Right forelimb (tissue), 1 donor: ENCODE measurements around the gene TNNC2.
"Not testable (repeated sequence)": the region's sequence is repeated elsewhere in the genome, so short reads cannot be mapped to it uniquely, and the experiment has no call there.

Experiments used
- DNase-seq: peaks from one replicate; pipeline ENCODE4 v3.0.0-alpha.2; 2018

TNNC2 gene

DNA sequence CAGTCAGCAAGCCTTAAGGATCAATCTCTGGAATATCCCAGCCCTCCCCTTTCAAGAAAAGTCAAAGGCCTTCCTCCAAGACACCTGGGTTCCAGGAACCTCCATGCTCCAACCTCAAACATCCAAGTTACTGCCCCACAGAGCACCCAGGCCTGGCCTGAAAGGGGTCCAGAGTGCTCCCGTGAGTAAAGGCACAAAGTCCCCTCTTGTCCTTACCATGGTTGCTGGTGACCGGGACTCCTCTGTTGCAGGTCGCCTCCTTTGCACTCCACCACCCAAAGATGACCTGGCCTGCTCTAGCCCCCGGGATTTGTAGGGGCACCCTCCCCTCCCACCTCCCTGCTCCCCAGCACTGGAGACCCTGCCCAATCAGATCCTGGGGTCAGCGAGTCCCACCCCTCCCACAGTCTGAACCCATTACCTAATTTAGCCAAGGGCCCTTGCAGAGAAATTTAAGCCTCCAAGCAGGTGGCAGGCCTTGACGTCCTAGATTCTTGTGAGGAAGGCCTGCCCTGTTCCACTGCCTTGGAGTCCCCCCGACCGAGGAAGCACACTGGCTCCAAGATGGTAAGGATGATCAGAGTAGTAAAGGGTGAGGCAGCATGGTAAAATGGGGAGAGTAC lies at the start of gene TNNC2:
Gene TNNC2, minus strand, starts transcription at position 283 of the 623 bp plus-strand sequence. Its CDS starts 64 bp downstream, at position 219.
- no peak for DNase-seq

DNA sequence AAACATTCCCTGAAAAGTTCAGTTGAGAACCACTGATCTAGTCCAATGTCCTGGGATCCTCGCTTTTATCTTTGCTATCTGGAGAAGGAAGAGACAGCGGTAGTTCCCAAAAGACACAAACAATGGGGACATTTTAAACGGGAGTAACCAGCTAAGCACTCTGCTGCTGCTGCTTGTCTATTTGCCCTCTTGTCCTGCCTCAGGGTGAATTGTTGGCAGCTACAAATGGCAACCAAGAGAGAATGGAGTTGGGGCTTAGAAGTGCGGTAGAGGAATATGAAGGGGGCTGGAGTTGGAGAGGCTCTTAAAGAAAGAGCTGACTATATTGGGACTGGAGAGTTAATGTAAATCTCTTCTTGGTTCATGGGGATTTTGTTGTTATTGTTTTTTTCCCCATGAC lies 47.5 kb upstream of the TNNC2 start:
- DNase-seq, result no peak

DNA sequence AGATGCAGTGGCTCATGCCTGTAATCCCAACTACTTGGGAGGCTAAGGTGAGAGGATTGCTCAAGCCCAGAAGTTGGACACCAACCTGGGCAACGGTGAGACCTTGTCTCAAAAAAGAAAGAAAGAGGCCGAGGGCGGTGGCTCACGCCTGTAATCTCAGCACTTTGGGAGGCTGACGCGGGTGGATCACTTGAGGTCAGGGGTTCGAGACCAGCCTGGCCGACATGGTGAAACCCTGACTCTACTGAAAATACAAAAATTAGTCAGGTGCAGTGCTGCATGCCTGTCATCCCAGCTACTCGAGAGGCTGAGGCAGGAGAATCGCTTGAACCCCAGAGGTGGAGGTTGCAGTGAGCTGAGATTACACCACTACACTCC lies 47.0 kb upstream of the TNNC2 start:
- DNase-seq, result not testable (repeated sequence)

DNA sequence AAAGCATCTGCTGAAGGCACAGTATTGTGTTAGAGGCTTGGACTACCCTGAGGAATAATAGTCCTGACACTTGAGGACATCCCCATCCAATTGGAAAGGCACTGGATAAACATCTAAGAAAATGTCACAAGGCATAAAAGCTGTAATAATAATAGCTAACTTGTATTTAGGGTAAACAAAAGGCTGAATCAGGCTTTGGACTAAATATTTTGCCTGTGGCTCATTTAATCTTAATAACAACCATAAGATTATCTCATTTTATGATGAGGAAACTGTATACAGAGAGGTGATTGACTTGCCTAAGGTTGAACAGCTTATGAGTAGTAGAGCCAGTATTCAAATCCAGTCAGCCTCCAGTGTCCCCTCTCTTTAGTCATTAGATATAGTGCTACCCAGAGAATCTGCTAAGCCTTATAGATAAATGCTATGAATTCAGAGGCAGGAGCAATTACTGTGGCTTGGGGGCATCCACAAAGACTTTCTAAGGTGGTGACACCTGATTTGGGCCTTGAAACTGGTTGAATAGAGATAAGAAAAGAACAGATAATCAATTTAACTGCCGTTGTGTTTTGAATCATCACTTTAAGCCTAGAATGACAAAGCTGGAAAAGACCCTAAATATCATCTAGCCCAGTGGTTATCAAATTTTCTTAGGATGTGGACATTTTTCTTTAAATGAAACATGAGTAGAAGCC lies 46.4 kb upstream of the TNNC2 start:
- DNase-seq, result no peak

DNA sequence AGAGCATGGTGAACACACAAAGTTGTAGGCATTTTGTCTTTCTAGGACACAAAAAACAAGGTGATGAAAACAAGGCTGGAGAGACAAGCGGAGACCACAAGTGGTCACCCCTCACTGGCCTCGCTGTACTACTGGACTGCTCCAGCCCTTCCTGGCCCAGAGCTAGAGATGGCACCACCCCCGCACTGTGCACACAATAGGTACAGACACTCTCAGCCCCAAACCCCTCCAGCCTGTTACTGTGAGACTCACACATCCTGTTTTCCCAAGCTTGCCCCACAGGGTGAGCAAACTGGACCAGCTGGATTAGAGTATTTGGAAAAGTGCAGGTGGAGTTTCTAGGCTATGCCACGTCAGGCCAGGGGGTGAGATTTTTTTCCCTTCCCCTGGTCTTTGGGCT lies 45.5 kb upstream of the TNNC2 start:
- no peak for DNase-seq

DNA sequence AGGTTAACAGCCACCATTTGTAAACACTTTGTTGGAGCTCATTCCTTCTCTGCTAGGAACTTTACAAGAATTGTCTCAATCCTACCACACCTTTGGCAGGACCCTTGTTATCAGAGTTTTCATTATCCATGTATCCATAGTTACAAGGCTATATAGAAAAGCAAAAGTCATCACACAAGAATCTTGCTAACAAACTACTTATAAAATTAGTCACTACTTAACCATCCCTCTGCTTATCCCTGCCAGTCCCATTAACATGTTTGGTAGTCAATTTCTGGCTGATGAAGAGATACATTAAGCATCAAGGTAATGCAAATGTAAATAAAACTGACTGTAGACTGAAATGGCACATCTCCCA lies 40.7 kb upstream of the TNNC2 start:
- no peak for DNase-seq

DNA sequence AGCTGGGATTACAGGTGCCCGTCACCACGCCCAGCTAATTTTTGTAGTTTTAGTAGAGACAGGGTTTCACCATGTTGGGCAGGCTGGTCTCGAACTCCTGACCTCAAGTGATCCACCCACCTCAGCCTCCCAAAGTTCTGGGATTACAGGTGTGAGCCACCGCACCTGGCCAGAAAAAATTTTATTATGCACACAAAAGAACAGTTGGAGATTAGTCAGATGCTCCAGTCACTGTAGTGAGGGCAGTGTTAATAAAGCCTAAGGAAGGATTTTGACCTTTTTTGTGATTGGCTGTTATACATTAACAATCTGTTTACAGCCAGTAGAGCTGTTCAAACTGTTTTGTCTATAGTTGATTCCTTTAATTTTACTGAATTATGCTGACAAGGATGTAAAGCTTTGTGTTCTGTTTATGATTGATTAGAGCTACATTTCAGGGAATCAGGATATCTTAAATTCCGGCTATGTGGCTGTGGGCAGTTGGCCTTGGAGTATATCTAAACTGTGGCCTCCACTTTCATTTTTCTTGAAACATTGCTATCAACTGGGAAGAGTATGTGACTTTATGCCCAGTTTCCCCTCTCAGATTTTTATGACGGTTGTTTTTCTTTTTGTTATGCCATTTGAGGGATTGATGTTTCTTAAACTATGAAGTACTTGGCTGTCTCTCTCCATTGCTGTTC lies 40.2 kb upstream of the TNNC2 start:
- DNase-seq, result no peak

DNA sequence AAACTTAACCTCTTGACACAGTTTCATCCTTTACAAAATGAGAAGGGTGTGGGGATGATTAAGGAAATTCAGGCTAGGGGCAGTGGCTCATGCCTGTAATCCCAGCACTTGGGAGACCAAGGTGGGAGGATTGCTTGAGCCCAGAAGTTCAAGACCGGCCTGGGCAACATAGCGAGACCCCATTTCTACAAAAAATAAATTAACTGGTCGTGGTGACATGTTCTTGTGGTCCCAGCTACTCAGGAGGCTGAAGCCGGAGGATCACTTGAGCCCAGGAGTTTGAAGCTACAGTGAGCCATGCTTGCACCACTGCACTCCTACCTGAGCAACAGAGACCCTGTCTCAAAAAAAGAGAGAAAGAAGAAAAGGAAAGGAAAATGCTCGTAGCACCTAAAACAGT lies 39.3 kb upstream of the TNNC2 start:
- DNase-seq, result no peak

DNA sequence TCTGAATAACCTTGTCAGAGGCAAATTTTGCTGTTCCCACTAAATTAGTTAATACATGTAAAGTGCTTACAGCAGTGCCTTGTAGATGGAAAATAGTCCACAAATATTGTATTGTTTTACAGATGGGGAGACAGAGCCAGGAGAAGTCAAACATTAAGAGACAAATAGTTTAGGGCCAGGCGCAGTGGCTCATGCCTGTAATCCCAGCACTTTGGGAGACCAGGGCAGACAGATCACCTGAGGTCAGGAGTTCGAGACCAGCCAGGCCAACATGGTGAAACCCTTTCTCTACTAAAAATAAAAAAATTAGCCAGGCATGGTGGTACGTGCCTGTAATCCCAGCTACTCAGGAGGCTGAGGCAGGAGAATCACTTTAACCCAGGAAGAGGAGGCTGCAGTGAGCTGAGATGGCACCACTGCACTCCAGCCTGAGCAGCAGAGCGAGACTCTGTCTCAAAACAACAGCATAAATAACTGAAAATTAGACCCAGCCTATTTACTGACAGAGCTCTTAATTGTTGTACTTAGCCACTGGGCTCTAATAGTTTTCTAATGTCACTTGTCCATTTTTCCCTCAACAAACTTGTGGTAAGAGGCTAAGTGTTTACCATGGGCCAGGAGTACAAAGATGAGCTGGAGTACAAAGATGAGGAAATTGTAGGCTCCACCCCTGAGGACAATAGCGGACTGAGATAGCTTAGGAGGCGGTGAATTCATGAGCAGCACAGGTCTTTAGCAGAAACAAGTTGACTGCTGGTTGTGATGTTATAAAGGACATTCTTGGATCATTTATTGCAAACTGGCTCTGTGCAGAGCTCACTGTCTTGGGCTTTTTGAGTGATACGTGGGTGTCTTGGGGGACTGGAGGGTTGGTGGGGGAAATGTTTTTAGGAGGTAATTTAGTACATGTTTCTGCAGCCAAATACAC lies 36.7 kb upstream of the TNNC2 start:
- DNase-seq, result no peak

DNA sequence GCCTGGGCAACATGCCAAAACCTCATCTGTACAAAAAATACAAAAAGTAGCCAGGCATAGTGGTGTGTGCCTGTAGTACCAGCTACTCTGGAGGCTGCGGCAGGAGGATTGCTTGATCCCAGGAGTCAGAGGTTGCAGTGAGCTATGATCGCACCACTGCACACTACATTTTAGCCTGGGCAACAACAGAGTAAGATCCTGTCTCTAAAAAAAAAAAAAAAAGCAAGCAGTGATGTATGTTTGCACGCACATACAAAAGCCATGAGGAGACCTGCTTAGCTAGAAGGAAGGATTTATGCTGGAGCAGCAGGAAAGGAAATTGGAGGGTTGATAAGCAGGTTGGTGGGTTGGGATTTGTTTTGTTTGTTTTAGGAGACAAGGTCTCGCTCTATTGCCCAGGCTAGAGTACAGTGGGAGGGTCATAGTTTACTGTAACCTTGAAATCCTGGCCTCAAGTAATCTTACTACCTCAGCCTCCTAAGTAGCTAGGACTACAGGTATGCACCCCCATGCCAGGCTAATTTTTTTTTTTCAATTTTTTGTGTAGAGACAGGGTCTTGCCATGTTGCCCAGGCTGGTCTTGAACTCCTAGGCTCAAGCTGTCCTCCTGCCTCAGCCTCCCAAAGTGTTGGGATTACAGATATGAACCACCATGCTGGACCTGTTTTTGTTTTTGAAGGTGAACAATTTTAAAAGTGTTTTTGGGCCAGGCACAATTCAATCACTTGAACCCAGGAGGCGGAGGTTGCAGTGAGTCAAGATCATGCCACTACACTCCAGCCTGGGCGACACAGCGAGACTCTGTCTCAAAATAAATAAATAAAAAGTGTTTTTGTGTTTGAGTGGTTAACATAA lies 34.3 kb upstream of the TNNC2 start:
- no peak for DNase-seq

DNA sequence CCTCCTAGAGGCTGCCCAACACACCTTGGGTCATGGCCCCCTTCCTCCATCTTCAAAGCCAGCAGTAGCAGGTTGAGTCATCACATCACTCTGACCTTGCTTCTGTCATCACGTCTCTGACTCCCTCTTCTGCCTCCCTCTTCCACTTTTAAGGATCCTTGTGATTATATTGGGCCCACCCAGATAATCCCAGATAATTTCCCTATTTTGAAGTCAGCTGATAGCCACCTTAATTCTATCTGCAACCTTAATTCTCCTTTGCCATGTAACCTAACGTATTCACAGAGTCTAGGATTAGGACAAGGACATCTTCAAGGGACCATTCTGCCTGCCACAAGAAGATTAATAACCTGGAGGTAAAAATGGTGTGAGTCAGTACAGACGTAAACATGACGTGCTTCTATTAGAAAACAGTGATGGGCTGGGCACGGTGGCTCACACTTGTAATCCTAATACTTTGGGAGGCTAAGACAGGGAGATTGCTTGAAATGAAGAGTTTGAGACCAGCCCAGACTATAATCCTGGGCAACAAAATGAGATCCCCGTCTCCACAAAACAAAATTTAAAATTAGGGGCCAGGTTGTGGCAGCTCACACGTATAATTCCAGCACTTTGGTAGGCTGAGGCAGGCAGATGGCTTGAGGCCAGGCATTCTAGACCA lies 33.6 kb upstream of the TNNC2 start:
- DNase-seq, result no peak

DNA sequence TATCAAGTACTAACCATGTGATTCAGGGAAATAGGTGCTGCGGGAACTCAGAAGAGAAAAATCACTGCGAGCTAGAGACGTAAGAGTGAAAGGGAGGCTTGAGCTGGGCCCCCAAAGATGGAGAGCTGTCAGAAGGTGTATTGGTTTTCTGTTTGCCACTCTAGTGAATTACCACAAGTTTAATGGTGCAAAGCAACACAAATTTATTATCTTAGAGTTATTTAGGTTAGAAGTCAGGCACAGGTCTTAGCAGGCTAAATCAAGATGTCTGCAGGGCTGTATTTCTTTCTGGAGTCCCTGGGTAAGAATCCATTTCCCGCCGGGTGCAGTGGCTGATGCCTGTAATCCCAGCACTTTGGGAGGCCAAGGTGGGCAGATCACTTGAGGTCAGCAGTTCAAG lies 32.8 kb upstream of the TNNC2 start:
- no peak for DNase-seq

DNA sequence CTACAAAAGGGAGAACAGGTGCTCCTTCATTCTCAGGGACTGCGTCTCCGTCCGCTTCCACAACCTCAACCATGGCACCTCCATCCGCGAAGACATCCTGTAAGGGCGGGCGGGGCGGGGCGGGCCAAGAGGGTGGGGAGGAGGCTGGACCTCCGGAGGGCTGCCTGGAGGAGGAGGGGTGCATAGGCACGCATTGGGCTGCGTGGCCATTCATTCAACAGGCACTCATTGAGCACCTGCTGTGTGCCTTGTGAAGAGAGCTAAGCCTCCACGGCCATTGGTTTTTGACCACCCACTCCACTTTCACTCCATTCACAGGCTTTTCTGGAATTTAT lies 30.7 kb upstream of the TNNC2 start:
- DNase-seq, result no peak

DNA sequence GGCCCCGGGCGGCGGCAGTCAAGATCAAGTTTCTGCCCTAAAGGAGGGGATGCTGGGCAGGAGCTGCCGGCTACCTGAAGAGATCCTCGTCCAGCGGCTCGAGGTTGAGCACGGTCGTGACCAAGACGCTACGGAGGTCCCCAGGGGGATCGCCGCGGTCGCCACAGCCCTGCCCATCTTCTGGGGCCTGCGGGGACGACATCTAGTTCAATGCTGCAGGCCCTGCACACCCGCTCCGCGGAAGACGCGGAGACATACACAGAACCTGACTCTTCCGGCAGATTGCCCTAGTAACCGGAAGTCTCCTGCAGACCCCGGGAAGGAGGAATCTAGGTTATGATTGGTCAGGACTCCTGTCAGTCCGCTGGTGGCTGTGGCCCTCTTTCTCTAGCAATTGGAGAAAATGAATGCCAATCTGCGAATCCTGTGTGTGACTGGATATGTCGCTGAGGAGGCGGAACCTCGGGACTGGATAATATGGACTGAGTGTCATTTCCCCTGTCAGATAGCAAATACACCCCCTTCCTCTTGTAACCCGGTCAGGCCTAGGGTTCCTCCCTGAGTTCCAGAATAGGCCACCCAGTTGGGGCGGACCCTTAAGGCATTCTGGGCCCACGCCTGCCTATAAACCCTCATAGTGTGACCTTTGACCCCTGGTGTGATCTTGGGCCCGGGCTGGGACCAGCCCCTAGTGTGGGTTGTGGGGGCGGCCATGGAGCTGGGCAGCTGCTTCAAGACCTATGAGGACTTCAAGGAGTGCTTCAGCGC lies 30.2 kb upstream of the TNNC2 start, which contains the start of the genes ACOT8 and ZSWIM3:
Gene ACOT8, minus strand, starts transcription at position 279 of the 768 bp plus-strand sequence. Its CDS starts 77 bp downstream, at position 202.
Gene ZSWIM3, plus strand, starts transcription at position 501 of the 768 bp plus-strand sequence. Its CDS starts 212 bp downstream, at position 713.
- DNase-seq, result peak; percentile 94

DNA sequence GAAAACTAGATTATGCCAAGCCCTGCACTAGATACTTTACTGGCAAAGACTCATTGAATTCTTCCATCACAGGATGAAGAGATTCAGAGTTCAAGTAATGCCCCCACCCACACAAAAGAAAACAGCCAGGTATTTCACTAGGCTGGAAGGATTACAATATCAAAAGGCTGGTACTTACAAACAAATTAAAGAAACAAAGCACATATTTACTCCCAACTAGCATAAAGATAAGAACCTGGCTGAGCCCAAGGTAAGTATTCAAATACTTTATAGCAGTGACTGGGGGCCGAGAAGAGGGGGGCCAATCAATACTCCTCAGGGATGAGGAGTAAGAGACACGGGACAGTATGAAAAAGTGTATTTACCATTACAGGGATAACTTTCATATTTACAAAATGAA lies 26.4 kb upstream of the TNNC2 start:
- no peak for DNase-seq

DNA sequence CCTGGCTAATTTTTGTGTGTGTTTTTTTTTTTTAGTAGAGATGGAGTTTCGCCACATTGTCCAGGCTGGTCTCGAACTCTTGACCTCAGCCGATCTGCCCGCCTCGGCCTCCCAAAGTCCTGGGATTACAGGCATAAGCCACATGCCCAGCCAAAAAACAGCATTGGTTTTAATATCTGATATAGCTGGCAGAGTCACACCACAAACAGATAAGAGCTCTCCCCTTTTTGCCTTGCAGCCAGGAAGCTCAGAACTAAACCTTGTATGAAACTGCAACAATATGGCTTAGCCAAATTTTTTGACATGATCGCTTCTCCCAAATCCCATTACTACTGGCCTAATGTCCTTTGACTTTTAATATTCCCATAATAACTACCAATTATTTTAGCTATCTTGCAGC lies 25.2 kb upstream of the TNNC2 start:
- DNase-seq, result no peak

DNA sequence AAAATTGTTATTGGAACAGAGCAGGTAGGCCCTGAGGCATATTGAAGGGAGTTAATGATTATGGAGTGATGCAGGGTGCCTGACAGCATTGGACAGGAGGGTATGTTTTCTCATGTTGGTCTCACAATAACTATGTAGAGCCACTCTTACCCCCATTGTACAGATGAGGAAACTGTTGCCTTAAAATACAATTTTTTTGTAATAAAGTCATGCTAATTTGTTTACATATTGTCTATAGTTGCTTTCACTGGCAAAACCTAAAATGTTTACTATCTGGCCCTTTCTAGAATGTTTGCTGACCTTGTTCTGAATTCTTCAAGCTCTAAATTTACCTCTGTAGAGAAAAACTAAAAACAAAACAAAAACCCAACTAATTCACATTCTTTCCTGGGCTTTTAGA lies 24.4 kb upstream of the TNNC2 start:
- no peak for DNase-seq

DNA sequence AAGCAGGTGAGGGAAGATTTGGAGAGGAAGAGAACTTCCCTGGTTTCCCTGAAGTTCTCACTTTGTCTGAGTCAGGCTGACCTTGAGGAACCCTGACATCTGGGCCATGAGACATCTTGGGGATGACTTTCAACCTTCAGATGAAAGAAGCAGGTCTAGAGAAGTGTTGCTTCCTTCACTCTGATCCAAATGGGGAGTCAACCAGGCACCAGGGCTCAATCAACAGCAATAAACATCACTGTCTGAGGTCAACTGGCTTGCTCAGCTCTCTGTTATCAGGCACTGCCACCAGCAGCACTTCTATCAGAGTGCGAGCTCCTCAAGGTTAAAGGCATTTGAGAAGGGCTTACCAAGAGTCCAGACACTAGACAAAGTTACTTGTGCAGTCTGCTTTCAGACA lies 23.8 kb upstream of the TNNC2 start:
- no peak for DNase-seq

DNA sequence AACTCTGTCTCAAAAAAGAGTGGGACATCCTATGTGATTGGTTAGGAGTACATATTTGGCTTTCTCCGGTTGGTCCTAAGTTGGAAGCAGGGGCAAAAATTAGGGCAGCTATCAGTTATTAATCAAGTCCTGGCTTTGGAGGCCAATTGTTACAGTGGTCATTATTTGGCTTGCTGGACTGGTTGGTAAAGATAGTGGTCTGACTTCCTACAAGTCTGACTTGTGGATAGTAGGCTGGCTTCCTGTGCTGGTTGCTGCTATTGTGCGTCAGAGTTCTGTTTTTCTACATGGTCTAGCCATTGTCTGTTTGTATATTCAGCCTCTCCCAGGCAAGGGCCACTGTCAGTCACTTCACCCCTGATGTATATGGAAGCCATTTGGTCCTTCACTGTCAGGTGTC lies 23.1 kb upstream of the TNNC2 start:
- no peak for DNase-seq

DNA sequence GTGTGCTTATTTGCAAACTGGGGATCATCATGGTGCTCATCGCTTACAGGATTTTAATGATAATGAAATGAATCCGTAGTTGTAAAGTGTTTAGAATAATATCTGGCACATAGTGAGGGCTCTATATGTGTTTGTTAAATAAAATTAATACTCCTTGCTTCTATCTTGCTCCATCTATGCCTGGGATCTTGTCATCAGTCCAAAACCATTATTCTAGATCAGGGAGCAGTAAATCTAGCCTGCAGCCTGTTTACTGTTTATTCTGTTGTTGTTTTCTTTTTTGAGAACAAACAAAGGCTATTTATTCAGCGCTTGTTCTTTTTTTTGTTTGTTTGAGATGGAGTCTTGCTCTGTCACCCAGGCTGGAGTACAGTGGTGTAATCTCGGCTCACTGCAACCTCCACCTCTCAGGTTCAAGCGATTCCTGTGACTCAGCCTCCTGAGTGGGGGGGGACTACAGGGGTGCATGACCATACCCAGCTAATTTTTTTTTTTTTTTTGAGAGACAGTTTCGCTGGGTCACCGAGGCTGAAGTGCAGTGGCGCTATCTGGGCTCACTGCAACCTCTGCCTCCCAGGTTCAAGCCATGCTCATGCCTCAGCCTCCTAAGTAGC lies 22.0 kb upstream of the TNNC2 start:
- no peak for DNase-seq
